GM18519 (cell line): ENCODE measurements around the gene RASGRP1.

ENCODE experiments used
- ATAC-seq: cut with Tn5 transposase; IDR thresholded peaks from one replicate; pipeline ENCODE4 v1.9.1; 2021; ENCODE audit warnings: mild to moderate bottlenecking, moderate library complexity; ENCODE audit not compliant: unreplicated experiment, low FRiP score

RASGRP1 gene

GRCh38 chr15:38464675-38465074 lies 99.9 kb downstream of the RASGRP1 start:
- ATAC-seq: no peak

GRCh38 chr15:38463893-38464292 lies 100.7 kb downstream of the RASGRP1 start:
- ATAC-seq: no peak

- ATAC-seq: peak; percentile 74
Observed at GRCh38 chr15:38461066-38461833, 103.4 kb downstream of the RASGRP1 start.

- no peak for ATAC-seq
Observed at GRCh38 chr15:38460543-38460942, 104.1 kb downstream of the RASGRP1 start.

GRCh38 chr15:38459480-38459879 lies 105.1 kb downstream of the RASGRP1 start:
- ATAC-seq: no peak

GRCh38 chr15:38458646-38459045 lies 106.0 kb downstream of the RASGRP1 start:
- ATAC-seq: no peak

GRCh38 chr15:38455092-38455491 lies 109.5 kb downstream of the RASGRP1 start:
- ATAC-seq: no peak

GRCh38 chr15:38454696-38455090 lies 109.9 kb downstream of the RASGRP1 start:
- ATAC-seq: no peak

- ATAC-seq: peak; percentile 88
Observed at GRCh38 chr15:38453971-38454695, 110.5 kb downstream of the RASGRP1 start, which contains the start of gene FAM98B. TSS of gene FAM98B (plus strand) at chr15:38454127. CDS start at chr15:38454162, 35 bp downstream.

- ATAC-seq: no peak
Observed at GRCh38 chr15:38441130-38441519, 123.5 kb downstream of the RASGRP1 start.

- peak; percentile 78 for ATAC-seq
Observed at GRCh38 chr15:38440353-38441129, 124.1 kb downstream of the RASGRP1 start.
